ENCODE data around the gene ASCL2. TPM values are rescaled to one million over a fixed set of nuclear protein-coding genes. Genes with fewer than 3 reads are reported as not detected.

Gene ASCL2
- total RNA-seq, 2 donors from 2014 or later, result 2.5 to 5.3 TPM

GRCh38 chr11:2219318-2220017 is 50.9 kb downstream of the ASCL2 start:
- DNase-seq (ENCODE audit: low spot score) (no peak), ATAC-seq (no peak)
- Mint-ChIP-seq H3K36me3 (peaks cover 12% of the 10 kb centered on the region), H3K4me3 (no peak overlapping the region), H3K9me3 (peaks cover 4% of the 10 kb centered on the region), H3K27ac (no peak overlapping the region), H3K4me1 (ENCODE audit: low read depth in 2 of 2) (peaks cover 13 to 21% of the 10 kb centered on the region in 2 donors), H3K27me3 (peaks cover 11 to 16% of the 10 kb centered on the region in 2 donors)

Other genes with a start within 250 kb of the ASCL2 start
- gene IGF2, start 131.2 kb downstream of the ASCL2 start, total RNA-seq, result under 1 TPM in 1 of 2 donors, not detected in 1; 0.17 TPM
- gene INS, start 109.4 kb downstream of the ASCL2 start, total RNA-seq, result not detected
- gene TH, start 98.8 kb downstream of the ASCL2 start, total RNA-seq, result not detected
- gene C11orf21, start 31.3 kb upstream of the ASCL2 start, total RNA-seq, result 1 to 10 TPM; 7.2 to 7.6 TPM
- gene TSPAN32, start 31.4 kb upstream of the ASCL2 start, total RNA-seq, result 1 to 10 TPM; 4.3 to 9.9 TPM
- 100 to 1,000 TPM; 306 to 322 TPM for gene CD81, start 106.7 kb upstream of the ASCL2 start, total RNA-seq
- 10 to 100 TPM; 66.0 to 98.2 TPM for gene TSSC4, start 130.2 kb upstream of the ASCL2 start, total RNA-seq
- gene TRPM5, start 173.9 kb upstream of the ASCL2 start, total RNA-seq, result not detected
- 1 to 10 TPM in 1 of 2 donors, under 1 TPM in 1; 0.19 to 1.4 TPM for gene KCNQ1, start 174.4 kb upstream of the ASCL2 start, total RNA-seq

All from natural killer cell treated with Interleukin-12 subunit alpha and Interleukin-12 subunit beta and Interleukin-15 and Interleukin-18, amount 100 ng/mL, for 72 hours (primary cell).